AG04450 (cell line): ENCODE results near the gene KIF23. TPM values are rescaled to one million over a fixed set of nuclear protein-coding genes. Genes with fewer than 3 reads are reported as not detected.

Experiments
- CTCF ChIA-PET: fragments of 300-600, 350-600 bp; formaldehyde crosslinking; extraction: SDS; loops from one replicate; lab custom pipeline; 2022; ENCODE audit warnings: antibody characterized with exemption, inconsistent platforms; lab: Charles Lee
- POLR2A ChIA-PET: fragments of 350-600 bp; formaldehyde crosslinking; extraction: SDS; loops from one replicate; lab custom pipeline; 2021; ENCODE audit warnings: antibody characterized with exemption, inconsistent platforms; lab: Yijun Ruan, JAX
- DNase-seq: peaks from one replicate; pipeline ENCODE4 v3.0.0-alpha.2; 2011; ENCODE audit warnings: low read depth, low spot score
- H3K27ac ChIP-seq: one replicate; pipeline ENCODE4 v1.5.1; 2012; ENCODE audit warnings: low read depth, low read length, control low read depth
- H3K27me3 ChIP-seq: one replicate; pipeline ENCODE4 v1.6.0; 2012; ENCODE audit warnings: low read length; ENCODE audit not compliant: control insufficient read depth, insufficient read depth
- H3K4me3 ChIP-seq: 2 replicates; pipeline ENCODE4 v1.5.1; 2011; ENCODE audit warnings: mild to moderate bottlenecking, low read depth, low read length, control low read depth
- H3K9me3 ChIP-seq: 2 replicates; pipeline ENCODE4 v1.5.1; 2012; ENCODE audit warnings: low read length; ENCODE audit not compliant: control insufficient read depth, insufficient read depth
- CTCF ChIP-seq: IDR thresholded peaks from 2 replicates; pipeline ENCODE4 v1.5.1; 2011; ENCODE audit warnings: low read depth, low read length, control low read depth, inconsistent platforms
- polyA plus RNA-seq: library from polyadenylated mRNA; depleted of rRNA; stranded (reverse); fragments of >200 nt; gene quantifications from 2 replicates; pipeline ENCODE4 v1.2.3, GENCODE V29; 2011

Gene KIF23
- polyA plus RNA-seq, 1 experiment, result 20.0 TPM

GRCh38 chr15:69410248-69410874, 3.8 kb upstream of the KIF23 start:
- POLR2A ChIA-PET, result no interaction called here
- no peak overlapping the region for H3K27ac ChIP-seq
- no peaks in the 10 kb centered on the region; the same call in 1 of the 2 replicates for H3K9me3 ChIP-seq
- no peaks in the 10 kb centered on the region for H3K27me3 ChIP-seq
- peak; percentile 35 for TF ChIP-seq CTCF
- CTCF ChIA-PET, result interaction anchor here (0.6 to 1.4 kb wide), 2 partner anchors 64 to 351 kb away, joined by 3 read pairs; no protein-coding TSS in a partner anchor
- DNase-seq, result no peak
- no peak overlapping the region for H3K4me3 ChIP-seq

- H3K4me3 ChIP-seq, result peak overlapping the region; percentile 14; the same call in 1 of the 2 replicates
- CTCF ChIA-PET, result no interaction called here
- H3K9me3 ChIP-seq, result no peaks in the 10 kb centered on the region; the same call in 1 of the 2 replicates
- DNase-seq, result no peak
- H3K27ac ChIP-seq, result no peak overlapping the region
- POLR2A ChIA-PET, result no interaction called here
- H3K27me3 ChIP-seq, result no peaks in the 10 kb centered on the region
- TF ChIP-seq CTCF, result no peak
Observed at GRCh38 chr15:69412274-69412673, 1.9 kb upstream of the KIF23 start.

GRCh38 chr15:69412701-69413100, 1.4 kb upstream of the KIF23 start:
- CTCF ChIA-PET, result no interaction called here
- no peaks in the 10 kb centered on the region; the same call in 1 of the 2 replicates for H3K9me3 ChIP-seq
- POLR2A ChIA-PET, result no interaction called here
- no peak overlapping the region for H3K27ac ChIP-seq
- no peaks in the 10 kb centered on the region for H3K27me3 ChIP-seq
- DNase-seq, result no peak
- no peak overlapping the region; the same call in 1 of the 2 replicates for H3K4me3 ChIP-seq
- no peak for TF ChIP-seq CTCF

- POLR2A ChIA-PET, result interaction anchor here (0.5 to 2.2 kb wide), 10 partner anchors 9 to 740 kb away, joined by 3 to 33 read pairs (median 4); partner anchors contain the start of genes GLCE and RPLP1
- H3K4me3 ChIP-seq, result peak overlapping the region; percentile 92
- no peak for TF ChIP-seq CTCF
- CTCF ChIA-PET, result interaction anchor here (2.7 kb wide), 1 partner anchor 48 kb away, joined by 13 read pairs; no protein-coding TSS in a partner anchor
- peak; percentile 86 for DNase-seq
- no peaks in the 10 kb centered on the region; the same call in 1 of the 2 replicates for H3K9me3 ChIP-seq
- peak overlapping the region; percentile 96 for H3K27ac ChIP-seq
- H3K27me3 ChIP-seq, result no peaks in the 10 kb centered on the region
Observed at GRCh38 chr15:69414701-69415167, 585 bp downstream of the KIF23 start.

- no peaks in the 10 kb centered on the region; the same call in 1 of the 2 replicates for H3K9me3 ChIP-seq
- peak overlapping the region; percentile 25 for H3K27ac ChIP-seq
- CTCF ChIA-PET, result interaction anchor here (0.9 to 2.7 kb wide), 2 partner anchors 30 to 47 kb away, joined by 4 to 13 read pairs; no protein-coding TSS in a partner anchor
- no peaks in the 10 kb centered on the region for H3K27me3 ChIP-seq
- POLR2A ChIA-PET, result interaction anchor here (1.0 to 2.2 kb wide), 6 partner anchors 12 to 739 kb away, joined by 3 to 33 read pairs (median 4); partner anchors contain the start of gene RPLP1
- H3K4me3 ChIP-seq, result peak overlapping the region; percentile 92
- TF ChIP-seq CTCF, result no peak
- no peak for DNase-seq
Observed at GRCh38 chr15:69415381-69415780, 1.2 kb downstream of the KIF23 start.
